ENCODE data around the gene ALOX15B. TPM values are rescaled to one million over a fixed set of nuclear protein-coding genes. Genes with fewer than 3 reads are reported as not detected.
A peak's percentile ranks its signal among the peaks of the same experiment; 100 is the strongest.

Gene ALOX15B
- polyA plus RNA-seq, 3 donors: 1.7 to 2.8 (median 2.0) TPM

DNA sequence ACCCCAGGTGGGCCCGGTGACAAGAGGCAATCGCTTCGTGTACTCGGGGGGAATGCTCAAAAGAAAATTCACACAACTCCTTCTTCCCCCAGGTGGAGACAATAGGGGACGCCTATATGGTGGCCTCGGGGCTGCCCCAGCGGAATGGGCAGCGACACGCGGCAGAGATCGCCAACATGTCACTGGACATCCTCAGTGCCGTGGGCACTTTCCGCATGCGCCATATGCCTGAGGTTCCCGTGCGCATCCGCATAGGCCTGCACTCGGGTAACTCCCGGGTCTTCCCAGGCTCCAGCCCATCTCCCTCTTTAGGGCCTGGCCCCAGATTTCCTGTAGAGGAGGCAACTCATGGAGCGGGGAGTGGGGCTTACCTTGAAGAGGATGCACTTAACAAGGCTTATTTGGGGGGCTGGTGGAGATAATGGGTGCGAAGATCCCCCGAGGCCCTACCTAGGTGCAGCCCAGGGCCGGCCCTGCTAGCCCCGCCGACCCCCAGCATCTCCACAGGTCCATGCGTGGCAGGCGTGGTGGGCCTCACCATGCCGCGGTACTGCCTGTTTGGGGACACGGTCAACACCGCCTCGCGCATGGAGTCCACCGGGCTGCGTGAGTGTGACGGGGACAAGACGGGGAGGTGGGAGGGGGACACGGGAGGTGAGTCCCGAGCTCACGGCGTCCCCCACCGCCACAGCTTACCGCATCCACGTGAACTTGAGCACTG is 23.5 kb upstream of the ALOX15B start:
- Mint-ChIP-seq H3K36me3 (peaks cover 0 to 8% of the 10 kb centered on the region in 2 donors), H3K4me1 (peaks cover 59% of the 10 kb centered on the region), H3K9me3 (peaks cover 0 to 2% (median 0%) of the 10 kb centered on the region in 7 donors), H3K4me3 (no peak overlapping the region), H3K27ac (no peak overlapping the region), H3K27me3 (ENCODE audit: low read depth in 3 of 3) (peaks cover 3 to 16% (median 11%) of the 10 kb centered on the region in 3 donors)
- 79% methylated on average over 24 of the region's 44 CpGs for WGBS (ENCODE audit: insufficient coverage)
- H3K79me2 ChIP-seq (ENCODE audit: insufficient read depth, low read length): no peaks in the 10 kb centered on the region
- H3K4me2 ChIP-seq (replicated peaks; ENCODE audit: extremely low read depth, low read length, poor library complexity, severe bottlenecking): peak overlapping the region; percentile 87
- H2AFZ ChIP-seq (ENCODE audit: insufficient read depth, low read depth, low read length, poor library complexity, severe bottlenecking): peak overlapping the region; percentile 76
- H3K9me3 ChIP-seq (replicated peaks in 1 of 2; ENCODE audit: control insufficient read depth in 1 of 2, insufficient read depth in 1 of 2, low read length in 2 of 2): no peaks in the 10 kb centered on the region
- no peaks in the 10 kb centered on the region for H4K20me1 ChIP-seq (ENCODE audit: insufficient read depth, low read length)
- H3K9ac ChIP-seq (ENCODE audit: insufficient read depth, low read length, poor library complexity, severe bottlenecking): peak overlapping the region; percentile 42
- H3K36me3 ChIP-seq (replicated peaks in 1 of 2; ENCODE audit: control insufficient read depth in 1 of 2, insufficient read depth in 2 of 2, low read length in 2 of 2): no peaks in the 10 kb centered on the region
- TF ChIP-seq, protein P1, sequence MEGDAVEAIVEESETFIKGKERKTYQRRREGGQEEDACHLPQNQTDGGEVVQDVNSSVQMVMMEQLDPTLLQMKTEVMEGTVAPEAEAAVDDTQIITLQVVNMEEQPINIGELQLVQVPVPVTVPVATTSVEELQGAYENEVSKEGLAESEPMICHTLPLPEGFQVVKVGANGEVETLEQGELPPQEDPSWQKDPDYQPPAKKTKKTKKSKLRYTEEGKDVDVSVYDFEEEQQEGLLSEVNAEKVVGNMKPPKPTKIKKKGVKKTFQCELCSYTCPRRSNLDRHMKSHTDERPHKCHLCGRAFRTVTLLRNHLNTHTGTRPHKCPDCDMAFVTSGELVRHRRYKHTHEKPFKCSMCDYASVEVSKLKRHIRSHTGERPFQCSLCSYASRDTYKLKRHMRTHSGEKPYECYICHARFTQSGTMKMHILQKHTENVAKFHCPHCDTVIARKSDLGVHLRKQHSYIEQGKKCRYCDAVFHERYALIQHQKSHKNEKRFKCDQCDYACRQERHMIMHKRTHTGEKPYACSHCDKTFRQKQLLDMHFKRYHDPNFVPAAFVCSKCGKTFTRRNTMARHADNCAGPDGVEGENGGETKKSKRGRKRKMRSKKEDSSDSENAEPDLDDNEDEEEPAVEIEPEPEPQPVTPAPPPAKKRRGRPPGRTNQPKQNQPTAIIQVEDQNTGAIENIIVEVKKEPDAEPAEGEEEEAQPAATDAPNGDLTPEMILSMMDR (IDR thresholded peaks at IDR 0.05): no peak
- DNase-seq: no peak
- peak overlapping the region in 1 of 3 experiments; percentile 75 for H3K4me3 ChIP-seq (replicated peaks in 1 of 3; ENCODE audit: low read depth in 2 of 3, low read length in 3 of 3)
- intact Hi-C loops (cut with micrococcal nuclease): no loop called here
- peaks cover 59 to 64% of the 10 kb centered on the region in 2 donors for H3K4me1 ChIP-seq (ENCODE audit: control insufficient read depth in 1 of 2, insufficient read depth in 2 of 2, low read length in 2 of 2)
- no peak overlapping the region for H3K27ac ChIP-seq (ENCODE audit: low read depth in 1 of 2, low read length in 2 of 2)
- H3K27me3 ChIP-seq (ENCODE audit: control insufficient read depth in 2 of 2, insufficient read depth in 2 of 2, low read length in 2 of 2): peaks cover 0 to 6% of the 10 kb centered on the region in 2 donors

DNA sequence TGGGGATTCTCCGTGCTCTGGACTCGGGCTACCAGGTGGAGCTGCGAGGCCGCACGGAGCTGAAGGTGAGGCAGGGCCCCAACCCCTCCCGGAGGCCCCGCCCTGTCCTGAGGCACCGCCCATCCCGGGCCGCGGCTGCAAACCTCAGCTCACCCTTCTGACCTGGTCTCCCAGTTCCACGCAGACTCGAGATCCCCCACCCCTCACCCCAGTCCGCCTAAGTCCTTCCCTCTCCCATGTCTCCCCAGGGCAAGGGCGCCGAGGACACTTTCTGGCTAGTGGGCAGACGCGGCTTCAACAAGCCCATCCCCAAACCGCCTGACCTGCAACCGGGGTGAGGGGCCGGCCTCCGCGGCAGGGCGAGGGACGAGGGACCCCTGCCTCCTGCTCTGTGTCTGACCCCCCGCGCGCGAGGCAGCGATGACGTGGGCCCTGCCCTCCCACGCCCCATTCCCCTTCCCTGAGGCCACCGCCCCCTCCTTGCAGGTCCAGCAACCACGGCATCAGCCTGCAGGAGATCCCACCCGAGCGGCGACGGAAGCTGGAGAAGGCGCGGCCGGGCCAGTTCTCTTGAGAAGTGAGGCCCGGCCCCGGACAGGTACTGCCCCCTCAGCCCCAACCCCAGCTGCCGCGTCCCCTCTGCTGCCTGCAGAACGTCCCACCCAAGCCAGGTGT is 22.8 kb upstream of the ALOX15B start:
- WGBS (ENCODE audit: insufficient coverage): 1% methylated on average over 39 of the region's 46 CpGs
- peak in 1 of 3 donors; percentile 23 for DNase-seq
- no peaks in the 10 kb centered on the region for H4K20me1 ChIP-seq (ENCODE audit: insufficient read depth, low read length)
- Mint-ChIP-seq H3K4me1 (peaks cover 66% of the 10 kb centered on the region), H3K9me3 (peaks cover 0 to 2% (median 0%) of the 10 kb centered on the region in 7 donors), H3K36me3 (peaks cover 0 to 8% of the 10 kb centered on the region in 2 donors), H3K4me3 (peak overlapping the region; percentile 81 to 89), H3K27ac (peak overlapping the region in 5 of 7 donors; percentile 91 to 97 (median 94)), H3K27me3 (ENCODE audit: low read depth in 3 of 3) (peaks cover 0 to 13% (median 9%) of the 10 kb centered on the region in 3 donors)
- H2AFZ ChIP-seq (ENCODE audit: insufficient read depth, low read depth, low read length, poor library complexity, severe bottlenecking): peak overlapping the region; percentile 76
- peak overlapping the region; percentile 36 to 75 (median 39) for H3K4me3 ChIP-seq (replicated peaks in 1 of 3; ENCODE audit: low read depth in 2 of 3, low read length in 3 of 3)
- H3K9ac ChIP-seq (ENCODE audit: insufficient read depth, low read length, poor library complexity, severe bottlenecking): peak overlapping the region; percentile 42
- TF ChIP-seq, protein P1 (IDR thresholded peaks at IDR 0.05): no peak
- no peaks in the 10 kb centered on the region for H3K9me3 ChIP-seq (replicated peaks in 1 of 2; ENCODE audit: control insufficient read depth in 1 of 2, insufficient read depth in 1 of 2, low read length in 2 of 2)
- H3K27me3 ChIP-seq (ENCODE audit: control insufficient read depth in 2 of 2, insufficient read depth in 2 of 2, low read length in 2 of 2): peaks cover 0 to 6% of the 10 kb centered on the region in 2 donors
- H3K4me1 ChIP-seq (ENCODE audit: control insufficient read depth in 1 of 2, insufficient read depth in 2 of 2, low read length in 2 of 2): peaks cover 66 to 71% of the 10 kb centered on the region in 2 donors
- H3K4me2 ChIP-seq (replicated peaks; ENCODE audit: extremely low read depth, low read length, poor library complexity, severe bottlenecking): peak overlapping the region; percentile 87
- H3K79me2 ChIP-seq (ENCODE audit: insufficient read depth, low read length): no peaks in the 10 kb centered on the region
- no peaks in the 10 kb centered on the region for H3K36me3 ChIP-seq (replicated peaks in 1 of 2; ENCODE audit: control insufficient read depth in 1 of 2, insufficient read depth in 2 of 2, low read length in 2 of 2)
- H3K27ac ChIP-seq (ENCODE audit: low read depth in 1 of 2, low read length in 2 of 2): peak overlapping the region; percentile 79 to 84
- intact Hi-C loops (cut with micrococcal nuclease): loop anchor here (2.0 kb wide), 2 partner anchors 25 to 41 kb away; no protein-coding TSS in a partner anchor
